ENCODE measurements around the gene CRLF3. TPM values are rescaled to one million over a fixed set of nuclear protein-coding genes. Genes with fewer than 3 reads are reported as not detected.
"Not testable (repeated sequence)": the region's sequence is repeated elsewhere in the genome, so short reads cannot be mapped to it uniquely, and the experiment has no call there.

The CRLF3 gene
- polyA plus RNA-seq, 5 donors, result 21.5 to 32.8 (median 25.3) TPM

DNA sequence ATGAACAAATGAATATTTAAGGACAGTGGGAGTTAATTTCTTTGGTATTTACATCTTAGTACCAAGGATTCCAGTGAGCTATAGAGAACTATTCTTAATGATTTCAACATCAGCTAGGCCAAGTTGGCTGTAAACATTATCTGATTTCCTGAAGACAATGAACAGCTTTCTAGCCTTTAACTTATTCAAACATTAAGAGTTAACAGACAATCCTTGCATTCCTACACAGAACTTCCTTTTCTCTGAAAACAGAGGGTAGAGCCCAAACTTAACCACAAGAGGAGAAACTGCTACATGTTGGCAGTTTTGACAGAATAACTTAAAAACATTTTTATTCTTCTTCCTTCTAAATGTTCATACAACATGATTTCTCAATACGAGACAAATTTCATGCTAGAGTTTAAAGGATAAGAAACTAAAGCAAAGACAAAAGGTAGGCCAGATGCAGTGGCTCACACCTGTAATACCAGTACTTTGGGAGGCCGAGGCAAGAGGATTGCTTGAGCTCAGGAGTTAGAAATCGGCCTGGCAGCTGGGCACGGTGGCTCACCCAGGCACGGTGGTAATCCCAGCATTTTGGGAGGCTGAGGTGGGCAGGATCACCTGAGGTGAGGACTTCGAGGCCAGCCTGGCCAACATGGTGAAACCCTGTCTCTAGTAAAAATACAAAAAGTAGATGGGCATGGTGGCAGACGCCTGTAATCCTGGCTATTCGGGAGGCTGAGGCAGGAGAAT, 4.4 kb downstream of the CRLF3 start:
- DNase-seq, result no peak

DNA sequence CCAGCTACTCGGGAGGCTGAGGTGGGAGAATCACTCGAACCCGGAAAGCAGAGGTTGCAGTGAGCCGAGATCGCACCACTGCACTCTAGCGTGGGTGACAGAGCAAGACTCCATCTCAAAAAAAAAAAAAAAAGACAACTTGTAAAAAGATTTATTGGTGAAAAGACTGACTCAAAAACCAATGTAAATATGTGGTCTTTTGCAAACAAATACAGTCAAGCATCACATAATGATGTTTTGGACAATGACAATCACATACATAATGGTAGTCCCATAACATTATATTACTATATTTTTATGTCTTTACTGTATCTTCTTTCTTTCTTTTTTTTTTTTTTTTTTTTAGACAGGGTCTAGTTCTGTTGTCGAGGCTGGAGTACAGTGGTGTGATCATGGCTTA, 8.3 kb downstream of the CRLF3 start:
- no peak for DNase-seq

DNA sequence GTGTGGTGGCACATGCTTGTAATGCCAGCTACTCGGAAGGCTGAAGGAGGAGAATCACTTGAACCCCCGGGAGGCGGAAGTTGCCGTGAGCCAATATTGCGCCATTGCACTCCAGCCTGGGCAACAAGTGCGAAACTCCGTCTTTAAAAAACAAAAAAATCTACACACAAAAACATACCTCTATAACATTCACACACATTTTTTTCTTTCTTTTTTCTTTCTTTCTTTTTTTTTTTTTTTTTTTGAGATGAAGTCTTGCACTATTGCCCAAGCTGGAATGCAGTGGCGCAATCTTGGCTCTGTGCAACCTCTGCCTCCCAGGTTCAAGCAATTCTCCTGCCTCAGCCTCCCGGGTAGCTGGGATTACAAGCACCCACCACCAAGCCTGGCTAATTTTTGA, 9.6 kb downstream of the CRLF3 start:
- DNase-seq, result not testable (repeated sequence)

DNA sequence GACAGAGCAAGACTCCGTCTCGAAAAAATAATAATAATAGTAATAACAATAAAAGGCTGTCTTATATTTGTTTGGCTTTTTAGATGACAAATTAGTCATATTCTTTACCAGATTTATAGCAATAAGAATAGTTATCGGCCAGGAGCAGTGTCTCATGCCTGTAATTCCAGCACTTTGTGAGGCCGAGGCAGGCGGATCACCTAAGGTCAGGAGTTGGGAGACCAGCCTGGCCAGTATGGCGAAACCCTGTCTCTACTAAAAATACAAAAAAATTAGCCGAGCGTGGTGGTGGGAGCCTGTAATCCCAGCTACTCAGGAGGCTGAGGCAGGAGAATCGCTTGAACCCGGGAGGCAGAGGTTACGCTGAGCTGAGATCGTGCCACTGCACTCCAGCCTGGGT, 10.3 kb downstream of the CRLF3 start:
- DNase-seq, result not testable (repeated sequence)

DNA sequence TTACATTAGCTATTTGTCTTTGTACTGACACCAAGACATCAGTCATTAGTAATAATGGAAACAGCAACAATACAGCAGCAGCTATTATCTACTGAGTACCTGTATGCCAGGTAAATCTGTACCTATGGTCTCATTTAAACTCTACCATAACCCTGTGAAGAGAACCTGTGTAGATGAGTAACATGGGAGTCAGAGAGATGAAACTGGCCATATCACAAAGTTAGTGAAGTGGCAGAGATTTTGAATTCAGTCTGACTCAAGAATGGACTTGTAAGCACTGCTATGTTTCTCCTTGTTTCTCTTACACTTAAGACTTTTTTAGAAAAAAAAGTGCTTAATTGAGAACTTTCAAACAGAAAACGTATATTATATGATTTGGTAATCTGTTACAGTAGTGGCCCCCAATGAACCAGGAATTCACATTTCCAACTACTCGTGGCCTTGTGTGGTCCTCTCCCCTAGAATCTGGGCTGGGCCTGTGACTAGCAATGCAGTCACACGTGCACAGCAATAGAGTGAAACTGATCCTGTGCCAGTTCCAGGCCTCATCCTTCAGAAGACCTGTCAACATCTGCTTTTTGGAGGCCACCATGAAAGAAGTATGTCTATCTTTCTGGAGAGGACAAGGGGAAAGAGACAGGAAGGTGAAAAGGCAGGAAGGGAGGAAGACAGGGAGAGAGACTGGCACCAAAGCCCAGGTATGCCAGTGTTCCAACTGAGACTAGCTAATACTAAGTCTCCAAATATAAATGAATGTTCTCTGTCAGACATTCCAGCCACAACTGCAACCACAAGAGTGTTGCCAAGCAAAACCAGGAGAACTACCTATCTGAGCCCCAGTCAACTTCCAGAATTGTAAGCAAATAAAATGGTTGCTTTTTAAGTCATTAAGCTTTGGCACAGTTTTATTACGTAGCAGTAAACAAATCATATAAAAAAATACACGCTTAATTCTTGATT, 12.0 kb downstream of the CRLF3 start:
- no peak for DNase-seq

DNA sequence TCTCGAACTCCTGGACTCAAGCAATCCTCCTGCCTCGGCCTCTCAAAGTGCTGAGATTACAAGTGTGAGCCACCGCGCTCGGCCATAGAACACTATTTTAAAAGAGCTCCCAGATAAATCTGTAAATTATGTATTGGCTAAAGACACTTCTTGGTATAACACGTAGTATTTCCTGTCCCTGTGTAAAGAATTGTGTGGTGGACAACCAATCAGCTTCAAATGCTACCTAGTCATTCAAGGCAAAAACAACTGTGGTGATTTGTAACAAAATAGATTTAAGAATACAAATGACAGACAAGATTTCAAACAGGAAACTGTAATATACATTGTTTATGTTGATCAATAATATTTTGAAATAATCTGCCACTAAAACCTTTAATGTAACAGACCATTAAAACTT, 14.6 kb downstream of the CRLF3 start:
- DNase-seq, result no peak

DNA sequence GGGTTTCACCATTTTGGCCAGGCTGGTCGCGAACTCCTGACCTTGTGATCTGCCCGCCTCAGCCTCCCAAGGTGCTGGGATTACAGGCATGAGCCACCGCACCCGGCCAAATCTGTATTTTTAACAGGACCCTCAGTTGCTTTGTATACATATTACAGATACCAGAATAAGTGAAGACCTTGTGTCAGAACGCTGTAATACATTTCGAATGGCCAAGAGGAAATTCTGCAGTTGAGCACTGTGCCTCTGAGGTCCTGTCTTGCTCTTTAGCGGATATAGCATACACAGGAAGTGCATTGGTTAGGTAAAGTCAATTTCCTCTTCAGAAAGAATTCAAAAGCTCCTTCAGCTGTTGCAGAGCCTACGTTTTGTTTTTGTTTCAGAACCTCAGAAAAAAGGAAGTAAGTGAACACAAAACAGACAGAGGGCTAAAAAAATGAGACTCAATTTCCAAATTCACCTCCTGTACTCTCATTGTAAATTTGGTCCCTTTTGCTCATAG, 15.7 kb downstream of the CRLF3 start:
- DNase-seq, result no peak

DNA sequence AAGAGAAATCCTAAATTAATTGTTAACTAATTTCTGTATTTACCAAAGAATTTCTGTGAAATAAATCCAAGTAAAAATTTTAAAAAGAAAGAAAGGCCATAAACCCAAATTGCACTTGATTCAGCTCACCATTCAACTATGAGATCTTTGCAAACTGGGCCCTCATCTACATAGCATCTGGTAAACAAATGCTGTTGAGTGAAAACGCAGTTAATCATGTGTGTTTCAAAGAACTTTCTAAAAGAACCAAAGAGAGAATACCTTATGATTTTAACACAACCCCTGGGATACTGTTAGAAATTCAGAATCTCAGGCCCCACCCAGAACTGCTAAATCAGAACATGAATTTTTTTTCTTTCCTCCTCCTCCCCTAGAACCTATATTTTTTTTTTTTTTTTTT, 16.6 kb downstream of the CRLF3 start:
- no peak for DNase-seq

DNA sequence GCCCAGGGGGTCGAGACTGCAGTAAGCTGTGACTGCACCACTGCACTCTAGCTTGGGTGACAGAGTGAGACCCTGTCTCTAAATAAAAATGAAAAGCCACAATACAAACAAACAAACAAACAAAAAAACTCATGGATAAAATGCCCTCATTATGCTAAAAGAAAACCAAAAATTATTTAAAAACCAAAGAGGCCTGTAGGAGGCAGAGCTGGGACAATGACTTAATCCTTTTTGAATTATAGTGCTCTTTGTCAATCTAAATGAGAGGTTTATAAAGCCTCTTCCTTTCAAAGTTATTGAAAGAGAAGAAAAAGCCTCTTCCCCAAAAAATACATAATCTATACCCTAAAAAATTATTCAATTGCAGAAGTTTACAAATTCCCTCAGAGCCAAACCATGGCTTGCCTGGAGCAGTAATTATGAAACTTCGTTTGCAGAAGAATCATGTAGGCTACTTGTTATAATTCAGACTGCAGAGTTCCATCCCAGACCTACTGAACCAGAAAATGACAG, 18.5 kb downstream of the CRLF3 start:
- DNase-seq, result no peak

DNA sequence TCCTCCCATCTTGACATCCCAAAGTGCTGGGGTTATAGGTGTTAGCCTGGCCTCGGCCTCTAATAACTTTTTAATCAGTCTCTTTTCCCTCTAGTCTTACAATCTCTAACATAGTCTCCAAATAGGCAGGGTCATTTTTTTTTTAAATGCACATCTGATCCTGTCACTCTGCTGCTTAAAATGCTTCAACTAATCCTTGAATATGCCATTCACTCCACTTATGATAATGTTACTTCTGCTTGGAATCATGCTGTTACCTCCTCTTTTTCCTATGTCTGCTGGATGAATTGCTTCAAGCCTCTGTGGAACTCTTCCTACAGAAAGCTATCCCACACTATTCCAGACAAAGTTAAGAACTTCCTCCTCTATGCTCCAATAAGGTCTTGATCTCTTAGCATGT, 22.8 kb downstream of the CRLF3 start:
- DNase-seq, result no peak

DNA sequence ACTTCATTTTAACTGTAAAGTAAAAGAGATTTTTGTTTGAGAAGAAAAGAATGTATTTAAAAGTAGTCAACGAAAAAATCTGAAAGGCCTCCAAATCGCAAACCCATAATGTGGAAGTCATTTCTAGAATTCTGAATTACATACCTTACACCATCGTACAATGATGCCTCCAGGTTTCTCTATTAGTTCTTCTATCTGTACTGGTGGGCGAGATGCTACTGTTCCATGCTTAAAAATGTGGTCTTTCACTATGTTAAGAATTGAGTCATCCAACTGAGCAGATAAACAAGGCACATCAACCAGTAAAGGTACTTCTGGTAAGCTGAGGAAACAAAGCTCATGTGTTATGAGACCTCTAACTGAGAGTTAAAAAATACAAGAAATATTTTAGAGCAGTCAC, 28.5 kb downstream of the CRLF3 start:
- no peak for DNase-seq

DNA sequence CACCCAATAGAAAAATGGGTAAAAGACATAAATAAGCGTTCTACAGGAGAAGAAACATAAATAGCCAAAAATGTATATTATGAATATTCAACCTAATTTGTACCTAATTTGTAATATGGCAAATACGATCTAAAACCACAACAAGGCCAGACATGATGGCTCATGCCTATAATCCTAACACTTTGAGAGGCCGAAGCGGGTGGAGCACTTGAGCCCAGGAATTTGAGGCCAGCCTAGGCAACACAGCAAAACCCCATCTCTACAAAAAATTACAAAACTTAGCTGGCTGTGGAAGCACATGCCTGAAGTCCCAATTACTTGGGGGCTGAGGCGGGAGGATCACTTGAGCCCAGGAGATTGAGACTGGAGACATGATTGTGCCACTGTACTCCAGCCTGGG, 30.1 kb downstream of the CRLF3 start:
- DNase-seq, result no peak

DNA sequence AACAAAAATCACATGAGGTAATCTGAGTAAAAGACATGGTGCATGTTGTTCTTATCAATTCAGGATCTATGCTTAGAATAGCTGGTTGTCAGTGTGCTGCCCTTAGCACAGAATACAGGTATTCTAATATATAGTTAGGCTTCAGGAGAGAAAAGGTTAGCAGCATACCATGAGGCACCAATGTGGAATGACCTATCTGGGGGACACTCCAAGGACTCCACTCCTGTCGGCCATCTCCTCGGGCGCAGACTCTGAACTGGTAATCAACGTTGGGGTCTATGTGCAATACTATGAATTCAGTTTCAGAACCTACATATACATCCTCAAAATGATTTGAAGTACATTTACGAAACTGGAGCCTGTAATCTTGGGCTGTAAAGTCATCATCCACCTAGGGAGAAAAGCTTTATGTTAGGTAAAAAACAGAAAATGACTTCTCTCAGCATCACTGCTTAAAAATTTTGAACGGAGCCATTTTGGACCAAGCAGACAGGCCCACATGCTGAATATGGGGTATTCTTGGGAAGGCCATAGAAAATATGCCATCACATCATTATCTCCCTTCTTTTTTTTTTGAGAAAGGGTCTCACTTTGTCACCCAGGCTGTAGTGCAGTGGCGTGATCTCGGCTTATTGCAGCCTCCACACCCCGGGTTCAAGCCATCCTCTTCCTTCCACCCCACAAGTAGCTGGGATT, 31.1 kb downstream of the CRLF3 start:
- DNase-seq, result no peak

DNA sequence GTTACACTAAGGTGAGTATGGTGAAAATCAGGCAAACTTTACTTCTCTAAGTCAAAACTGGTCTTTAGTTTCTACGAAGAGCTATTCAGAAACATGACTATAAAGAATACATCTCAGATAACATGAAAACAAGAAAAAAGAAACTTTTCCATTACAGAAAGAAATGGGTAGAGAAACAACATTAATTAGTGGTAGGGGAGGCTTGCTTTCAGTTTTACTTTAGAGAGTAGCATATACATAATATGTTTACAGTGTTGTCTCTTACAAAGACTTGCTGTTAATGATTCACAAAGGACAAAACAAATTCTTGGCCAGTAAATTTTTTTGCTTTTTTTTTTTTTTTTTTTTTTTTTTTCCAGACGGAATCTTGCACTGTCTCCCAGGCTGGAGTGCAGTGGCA, 34.2 kb downstream of the CRLF3 start:
- no peak for DNase-seq

DNA sequence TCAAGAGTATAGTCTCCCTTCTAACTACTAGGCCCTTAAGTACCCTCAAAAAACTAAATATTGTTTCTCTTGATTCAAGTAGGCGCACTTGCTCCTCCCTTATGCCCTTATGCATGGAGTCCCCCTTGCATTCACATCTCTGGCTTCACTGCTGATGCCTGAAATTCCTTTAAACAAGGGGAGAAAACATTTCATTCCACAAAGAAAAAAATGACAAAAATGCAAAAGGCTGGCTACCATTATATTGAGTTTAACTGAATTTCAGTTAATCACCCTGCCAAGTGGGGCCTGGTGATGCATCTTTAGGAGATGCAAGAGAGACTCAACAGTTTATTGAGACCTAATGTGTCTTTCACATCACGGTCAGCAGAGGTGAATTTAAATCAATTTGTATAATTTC, 35.6 kb downstream of the CRLF3 start:
- no peak for DNase-seq

DNA sequence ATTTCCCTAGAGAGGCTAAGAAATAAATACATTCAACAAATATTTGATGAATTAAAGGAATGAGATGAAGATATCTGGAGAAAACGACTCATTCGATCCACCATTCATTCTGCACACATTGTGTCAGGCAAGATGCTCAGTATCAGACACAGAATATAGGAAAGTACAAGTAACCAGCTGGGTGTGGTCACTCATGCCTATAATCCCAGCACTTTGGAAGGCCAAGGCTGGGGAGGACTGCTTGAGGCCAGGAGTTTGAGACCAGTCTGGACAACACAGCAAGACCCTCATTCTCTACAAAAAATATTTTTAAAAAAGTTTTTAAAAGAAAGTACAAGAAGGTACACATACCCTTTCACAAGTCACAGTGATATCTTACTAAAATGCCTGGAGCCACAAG, 42.3 kb downstream of the CRLF3 start:
- no peak for DNase-seq

DNA sequence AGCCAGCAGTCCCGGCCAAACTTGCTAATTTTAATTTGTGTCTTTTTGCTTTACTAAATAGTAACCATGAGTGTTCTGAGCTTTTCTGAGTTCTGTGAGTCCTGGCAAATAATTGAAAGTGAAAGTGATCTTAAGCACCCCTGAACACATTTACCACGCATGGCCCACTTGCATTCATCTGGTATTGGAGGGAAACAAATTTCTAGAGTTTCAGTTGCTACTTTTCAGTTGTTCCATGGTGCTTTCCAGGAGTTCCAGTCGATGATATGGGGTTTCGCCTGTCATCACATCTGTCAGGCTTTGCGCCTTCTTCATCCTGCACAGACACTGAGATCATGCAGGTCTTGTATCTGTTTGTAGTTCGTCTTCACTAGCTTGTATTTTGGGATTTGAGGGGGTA, 44.1 kb downstream of the CRLF3 start:
- DNase-seq, result no peak

DNA sequence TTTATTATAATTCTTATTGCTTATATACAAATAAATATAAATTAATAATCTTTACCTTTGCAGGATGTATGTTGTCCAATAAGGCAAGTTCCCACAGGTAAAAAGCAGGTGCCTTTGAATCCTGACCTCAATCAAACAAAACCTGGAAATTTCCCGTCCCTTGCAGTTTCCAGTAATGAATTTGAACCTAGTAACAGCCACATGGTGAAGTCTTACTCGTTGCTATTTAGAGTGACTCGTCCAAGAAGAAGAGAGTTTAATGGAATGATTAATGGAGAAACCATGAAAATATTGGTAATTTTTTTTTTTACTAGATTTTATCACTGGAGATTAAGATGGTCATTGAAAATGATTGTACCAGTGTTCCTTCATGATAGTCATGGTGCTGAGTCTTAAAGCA, 55.7 kb downstream of the CRLF3 start:
- DNase-seq, result not testable (repeated sequence)

DNA sequence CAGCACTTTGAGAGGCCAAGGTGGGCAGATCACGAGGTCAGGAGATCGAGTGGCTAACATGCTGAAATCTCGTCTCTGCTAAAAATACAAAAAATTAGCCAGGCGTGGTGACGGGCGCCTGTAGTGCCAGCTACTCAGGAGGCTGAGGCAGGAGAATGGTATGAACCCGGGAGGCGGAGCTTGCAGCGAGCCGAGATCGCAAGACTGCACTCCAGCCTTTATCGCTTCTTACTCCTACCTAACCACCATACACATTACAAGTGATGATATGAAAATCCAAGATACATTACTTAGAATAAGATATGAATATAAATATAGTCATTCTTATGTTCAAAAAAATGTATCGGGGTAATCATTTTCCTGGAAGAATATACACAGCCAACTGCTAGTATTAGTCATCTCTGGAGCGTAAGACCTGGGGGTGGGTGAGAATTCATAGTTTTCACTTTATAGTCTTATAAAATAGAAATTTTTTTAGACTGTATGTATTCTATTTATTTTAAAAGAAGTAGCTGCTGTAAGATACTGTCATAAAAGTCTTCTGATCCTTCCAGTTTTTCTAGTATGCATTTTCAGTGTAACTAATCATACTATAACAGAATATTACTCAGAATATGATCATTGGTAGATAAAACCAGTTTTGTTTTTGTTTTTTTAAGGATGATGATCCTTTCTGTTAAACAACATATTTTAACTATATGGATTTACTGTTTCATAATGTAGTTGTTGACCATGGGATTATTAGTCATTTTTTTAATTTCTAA, 56.7 kb downstream of the CRLF3 start:
- DNase-seq, result not testable (repeated sequence)

DNA sequence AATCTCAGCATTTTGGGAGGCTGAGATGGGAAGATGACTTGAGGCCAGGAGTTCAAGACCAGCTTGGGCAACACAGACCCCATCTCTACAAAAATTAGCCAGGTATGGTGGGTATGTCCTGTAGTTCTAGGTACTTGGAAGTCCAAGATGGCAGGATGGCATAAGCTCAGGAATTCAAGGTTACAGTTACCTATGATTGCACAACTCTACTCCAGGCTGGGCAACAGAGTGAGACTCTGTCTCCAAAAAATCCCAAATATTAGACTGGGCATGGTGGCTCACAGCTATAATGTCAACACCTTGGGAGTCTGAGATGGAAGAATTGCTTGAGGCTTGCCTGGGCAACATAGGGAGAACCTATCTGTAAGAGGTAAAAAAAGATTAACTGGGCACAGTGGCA, 63.4 kb downstream of the CRLF3 start:
- no peak for DNase-seq

DNA sequence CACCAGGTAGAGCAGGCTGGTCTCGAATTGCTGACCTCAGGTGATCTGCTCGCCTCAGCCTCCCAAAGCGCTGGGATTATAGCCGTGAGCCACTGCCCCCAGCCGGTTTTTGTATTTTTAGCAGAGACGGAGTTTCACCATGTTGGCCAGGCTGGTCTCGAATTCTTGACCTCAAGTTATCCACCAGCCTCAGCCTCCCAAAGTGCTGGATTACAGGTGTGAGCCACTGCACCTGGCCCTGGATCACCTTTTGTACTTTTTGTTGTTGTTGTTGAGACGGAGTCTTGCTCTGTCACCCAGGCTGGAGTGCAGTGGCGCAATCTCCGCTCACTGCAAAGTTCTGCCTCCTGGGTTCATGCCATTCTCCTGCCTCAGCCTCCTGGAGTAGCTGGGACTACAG, 71.2 kb downstream of the CRLF3 start:
- DNase-seq, result not testable (repeated sequence)

Measured in right lung (tissue), 5 donors.